GM06990 (cell line): ENCODE measurements around the gene ABCA12.

Experiments
- DNase-seq: peaks from one replicate; pipeline ENCODE4 v3.0.0-alpha.2; 2011; ENCODE audit not compliant: insufficient read length; ENCODE audit errors: extremely low read depth
- H3K27me3 ChIP-seq: replicated peaks from 2 replicates; pipeline ENCODE4 v1.6.0; 2011; ENCODE audit warnings: low read length; ENCODE audit not compliant: control insufficient read depth, insufficient read depth
- H3K36me3 ChIP-seq: 2 replicates; pipeline ENCODE4 v1.5.1; 2011; ENCODE audit warnings: low read length; ENCODE audit not compliant: control insufficient read depth, insufficient read depth
- H3K4me3 ChIP-seq: replicated peaks from 2 replicates; pipeline ENCODE4 v1.5.1; 2011; ENCODE audit warnings: low read depth, mild to moderate bottlenecking, control low read depth, low read length
- CTCF ChIP-seq: IDR thresholded peaks from 2 replicates; pipeline ENCODE4 v1.5.1; 2011; ENCODE audit warnings: low read length, control low read depth, mild to moderate bottlenecking, inconsistent platforms; ENCODE audit not compliant: insufficient read depth, poor library complexity, severe bottlenecking

Gene ABCA12

GRCh38 chr2:215034154-215034553 lies 104.3 kb downstream of the ABCA12 start:
- no peak for DNase-seq
- TF ChIP-seq CTCF, result no peak

GRCh38 chr2:215032153-215032552 lies 106.3 kb downstream of the ABCA12 start:
- no peak for DNase-seq
- no peaks in the 10 kb centered on the region for H3K36me3 ChIP-seq

More at GRCh38 chr2:215034154-215034553, 104.3 kb downstream of the ABCA12 start:
- H3K27me3 ChIP-seq, result no peaks in the 10 kb centered on the region
- H3K36me3 ChIP-seq, result no peaks in the 10 kb centered on the region
- no peak overlapping the region for H3K4me3 ChIP-seq

GRCh38 chr2:215031321-215031720 lies 107.1 kb downstream of the ABCA12 start:
- Histone ChIP-seq H3K36me3 (no peaks in the 10 kb centered on the region), H3K27me3 (no peaks in the 10 kb centered on the region), H3K4me3 (no peak overlapping the region)
- DNase-seq, result no peak
- no peak for TF ChIP-seq CTCF

More at GRCh38 chr2:215032153-215032552, 106.3 kb downstream of the ABCA12 start:
- Histone ChIP-seq H3K4me3 (no peak overlapping the region), H3K27me3 (no peaks in the 10 kb centered on the region)
- no peak for TF ChIP-seq CTCF

- DNase-seq, result no peak
- Histone ChIP-seq H3K36me3 (no peaks in the 10 kb centered on the region), H3K27me3 (no peaks in the 10 kb centered on the region), H3K4me3 (no peak overlapping the region)
- no peak for TF ChIP-seq CTCF
These were observed 108.5 kb downstream of the ABCA12 start for GRCh38 chr2:215029936-215030335.

DNA sequence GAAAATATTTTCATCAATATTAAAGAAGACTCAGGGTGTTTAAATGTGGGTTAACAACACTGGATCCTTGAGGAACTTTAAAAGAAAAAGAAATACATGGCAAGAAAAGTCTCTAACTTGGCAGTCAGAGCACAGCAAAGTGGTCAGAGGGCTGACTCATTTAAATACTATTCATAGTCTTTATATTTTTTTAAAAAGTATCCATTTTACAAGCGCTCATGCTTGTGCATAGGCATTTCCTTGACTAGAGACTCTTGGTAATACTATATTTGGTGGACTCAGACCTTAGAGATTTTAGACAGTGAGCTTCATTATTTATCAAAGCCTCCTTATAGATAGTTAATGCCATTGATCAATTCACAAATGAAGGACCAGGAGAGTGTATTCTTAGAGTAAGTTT lies 110.2 kb downstream of the ABCA12 start:
- TF ChIP-seq CTCF, result no peak
- Histone ChIP-seq H3K4me3 (no peak overlapping the region), H3K27me3 (no peaks in the 10 kb centered on the region), H3K36me3 (no peaks in the 10 kb centered on the region)
- DNase-seq, result no peak

DNA sequence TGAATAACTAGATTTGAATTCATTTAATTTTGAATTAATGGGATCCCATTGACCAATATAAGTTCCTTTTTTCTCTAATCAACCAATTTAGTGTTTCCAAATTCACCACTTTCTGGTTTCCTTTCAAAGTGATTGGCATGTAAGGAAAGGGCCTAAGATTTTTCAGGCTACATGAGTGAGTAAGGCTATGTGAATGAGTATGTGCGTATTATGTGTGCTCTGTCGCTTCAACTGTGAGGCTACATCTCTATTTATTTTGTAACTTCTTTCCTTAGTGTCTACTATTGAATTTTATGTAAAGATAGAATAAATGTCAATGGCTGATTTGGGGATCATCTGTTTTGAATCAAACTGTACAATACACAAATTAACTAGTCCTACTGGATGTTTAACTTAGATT lies 110.6 kb downstream of the ABCA12 start:
- DNase-seq, result no peak
- H3K27me3 ChIP-seq, result no peaks in the 10 kb centered on the region
- no peak for TF ChIP-seq CTCF
- no peaks in the 10 kb centered on the region for H3K36me3 ChIP-seq
- H3K4me3 ChIP-seq, result no peak overlapping the region
